CD4-positive, CD25-positive, alpha-beta regulatory T cell (primary cell): ENCODE results near the gene NEURL1B. TPM values are rescaled to one million over a fixed set of nuclear protein-coding genes. Genes with fewer than 3 reads are reported as not detected.

Source experiments
- ATAC-seq, 2 donors: fragments of 150-1000 bp; cut with Tn5 transposase; one replicate each; pipeline ENCODE4 v1.10.0; 2021; ENCODE audit warnings: low read depth in 2 of 2, moderate number of reproducible peaks in 2 of 2, moderate library complexity in 1 of 2
- DNase-seq, 3 donors: peaks; one replicate each; pipeline versions ENCODE4 v3.0.0 to v3.0.0-alpha.2; 2012 to 2022; ENCODE audit warnings: mixed read lengths in 1 of 3
- H3K27ac ChIP-seq: one replicate; pipeline ENCODE4 v1.7.0; 2013; ENCODE audit warnings: mild to moderate bottlenecking, low read length; ENCODE audit not compliant: insufficient read depth, poor library complexity, severe bottlenecking
- H3K27me3 ChIP-seq: one replicate; pipeline ENCODE4 v1.7.0; 2013; ENCODE audit warnings: low read length; ENCODE audit not compliant: control insufficient read depth, insufficient read depth
- H3K36me3 ChIP-seq: one replicate; pipeline ENCODE4 v1.7.0; 2013; ENCODE audit warnings: mild to moderate bottlenecking, low read length, moderate library complexity; ENCODE audit not compliant: control insufficient read depth, insufficient read depth
- H3K4me1 ChIP-seq: 2 replicates; pipeline ENCODE4 v1.7.0; 2013; ENCODE audit warnings: mild to moderate bottlenecking, low read length; ENCODE audit not compliant: insufficient read depth, control insufficient read depth, poor library complexity, severe bottlenecking
- H3K4me3 ChIP-seq: one replicate; pipeline ENCODE4 v1.7.0; 2013; ENCODE audit warnings: low read depth, mild to moderate bottlenecking, low read length, moderate library complexity
- H3K9me3 ChIP-seq, 2 experiments: 1 replicate in 1 of 2; 2 replicates in 1 of 2; pipeline ENCODE4 v1.7.0; 2013; ENCODE audit warnings: low read length in 2 of 2, mild to moderate bottlenecking in 1 of 2, moderate library complexity in 1 of 2; ENCODE audit not compliant: control insufficient read depth in 2 of 2
- H3K27ac Mint-ChIP-seq, 3 donors: one replicate each; pipeline ENCODE4 v1.8.0; 2020 to 2022; ENCODE audit warnings: mild to moderate bottlenecking in 3 of 3, mixed read lengths in 3 of 3, moderate library complexity in 2 of 3
- H3K27me3 Mint-ChIP-seq: one replicate; pipeline ENCODE4 v1.8.0; 2022; ENCODE audit warnings: mild to moderate bottlenecking, mixed read lengths
- H3K36me3 Mint-ChIP-seq: one replicate; pipeline ENCODE4 v1.8.0; 2020; ENCODE audit warnings: mixed read lengths
- H3K4me1 Mint-ChIP-seq, 4 donors: one replicate each; pipeline ENCODE4 v1.8.0; 2020 to 2022; ENCODE audit warnings: mixed read lengths in 4 of 4, mild to moderate bottlenecking in 1 of 4
- H3K4me3 Mint-ChIP-seq, 4 donors: one replicate each; pipeline ENCODE4 v1.8.0; 2020 to 2022; ENCODE audit warnings: mild to moderate bottlenecking in 4 of 4, mixed read lengths in 4 of 4, moderate library complexity in 3 of 4
- H3K9me3 Mint-ChIP-seq, 7 donors: one replicate each; pipeline ENCODE4 v1.8.0; 2020 to 2022; ENCODE audit warnings: mixed read lengths in 7 of 7, mild to moderate bottlenecking in 3 of 7, moderate library complexity in 2 of 7
- polyA plus RNA-seq, 4 donors: library from polyadenylated mRNA; unstranded; fragments of 300-500 nt; fragmentation: Illumina TruSeq; gene quantifications; one replicate each; pipeline ENCODE4 v1.2.3, GENCODE V29; 2021
- total RNA-seq: library from RNA; stranded (reverse); gene quantifications from one replicate; pipeline ENCODE4 v1.2.3, GENCODE V29; 2022

The NEURL1B gene
- total and polyA plus RNA-seq, 5 donors from 2014 or later, result 0.22 TPM; not detected in 4

- H3K27ac ChIP-seq, result no peak overlapping the region
- H3K36me3 ChIP-seq, result no peaks in the 10 kb centered on the region
- Mint-ChIP-seq H3K27ac (no peak overlapping the region), H3K27me3 (peaks cover 5% of the 10 kb centered on the region), H3K4me1 (no peaks in the 10 kb centered on the region), H3K9me3 (peaks cover 0 to 3% (median 0%) of the 10 kb centered on the region in 7 donors), H3K36me3 (no peaks in the 10 kb centered on the region), H3K4me3 (no peak overlapping the region)
- DNase-seq (no peak), ATAC-seq (no peak)
- H3K4me3 ChIP-seq, result no peak overlapping the region
- H3K9me3 ChIP-seq, result no peaks in the 10 kb centered on the region
- no peaks in the 10 kb centered on the region for H3K4me1 ChIP-seq
- no peaks in the 10 kb centered on the region for H3K27me3 ChIP-seq
Observed at GRCh38 chr5:172736508-172737135, 95.6 kb downstream of the NEURL1B start.

GRCh38 chr5:172739375-172739774 lies 98.3 kb downstream of the NEURL1B start:
- Histone ChIP-seq H3K9me3 (no peaks in the 10 kb centered on the region), H3K4me3 (no peak overlapping the region), H3K27ac (no peak overlapping the region), H3K36me3 (no peaks in the 10 kb centered on the region), H3K4me1 (no peaks in the 10 kb centered on the region), H3K27me3 (no peaks in the 10 kb centered on the region)
- ATAC-seq (no peak), DNase-seq (no peak)
- H3K36me3 Mint-ChIP-seq, result no peaks in the 10 kb centered on the region
- peaks cover 6% of the 10 kb centered on the region for H3K27me3 Mint-ChIP-seq
- H3K4me3 Mint-ChIP-seq, result no peak overlapping the region
- peaks cover 0 to 3% (median 0%) of the 10 kb centered on the region in 7 donors for H3K9me3 Mint-ChIP-seq
- peak overlapping the region in 1 of 3 donors; percentile 32 for H3K27ac Mint-ChIP-seq
- no peaks in the 10 kb centered on the region for H3K4me1 Mint-ChIP-seq

DNA sequence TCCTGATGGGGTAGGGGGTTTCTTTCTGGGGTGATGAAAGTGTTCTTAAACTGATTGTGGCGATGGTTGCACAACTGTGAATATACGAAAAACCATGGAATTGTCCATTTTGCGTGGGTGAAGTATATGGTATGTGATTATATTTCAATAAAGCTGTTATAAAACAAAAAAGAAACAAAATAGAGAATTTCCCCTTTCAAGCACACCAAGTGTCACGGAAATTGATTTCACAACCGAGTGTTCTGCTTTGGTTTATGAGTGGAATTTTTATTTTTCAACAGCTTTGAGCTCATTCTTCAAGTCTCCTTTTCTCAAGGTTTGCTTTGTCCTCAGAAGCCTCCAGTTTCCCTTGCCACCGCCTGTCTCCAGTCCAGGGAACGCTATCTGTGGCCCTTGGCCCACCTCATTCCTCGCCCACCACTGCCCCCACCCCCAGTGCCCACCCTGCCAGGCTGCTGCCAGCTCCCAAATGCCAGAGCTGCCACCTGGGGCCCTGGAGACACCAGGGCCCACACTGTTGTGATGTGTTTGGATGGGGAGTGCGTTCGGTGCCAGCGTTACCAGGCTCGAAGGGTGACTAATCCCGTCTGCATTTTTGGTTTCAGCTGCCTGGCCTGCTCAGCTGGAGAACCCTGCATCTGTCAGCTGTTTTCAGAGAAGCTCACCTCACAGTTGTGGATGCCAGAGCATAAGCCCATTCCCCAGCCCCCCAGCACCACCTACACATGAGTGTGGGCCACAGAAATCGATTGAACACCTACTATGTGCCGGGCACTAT lies 99.6 kb downstream of the NEURL1B start:
- ATAC-seq, result no peak
- H3K4me1 ChIP-seq, result no peaks in the 10 kb centered on the region

More for the DNA sequence above, 99.6 kb downstream of the NEURL1B start:
- H3K4me3 Mint-ChIP-seq, result no peak overlapping the region
- peak overlapping the region in 1 of 3 donors; percentile 28 for H3K27ac Mint-ChIP-seq
- H3K27ac ChIP-seq, result no peak overlapping the region
- no peaks in the 10 kb centered on the region for H3K36me3 Mint-ChIP-seq
- no peaks in the 10 kb centered on the region for H3K27me3 ChIP-seq
- no peak overlapping the region for H3K4me3 ChIP-seq
- H3K27me3 Mint-ChIP-seq, result peaks cover 6% of the 10 kb centered on the region
- H3K36me3 ChIP-seq, result no peaks in the 10 kb centered on the region
- peaks cover 0 to 3% (median 0%) of the 10 kb centered on the region in 7 donors for H3K9me3 Mint-ChIP-seq
- no peak for DNase-seq
- H3K9me3 ChIP-seq, result no peaks in the 10 kb centered on the region
- H3K4me1 Mint-ChIP-seq, result peaks cover 0 to 4% (median 0%) of the 10 kb centered on the region in 4 donors

Other genes with a start within 250 kb of the NEURL1B start
- gene SH3PXD2B, start 186.7 kb upstream of the NEURL1B start, total RNA-seq, result 0.10 TPM
- gene SH3PXD2B, start 186.7 kb upstream of the NEURL1B start, polyA plus RNA-seq, result not detected
- 2,095 TPM for gene DUSP1, start 129.9 kb downstream of the NEURL1B start, total RNA-seq
- 100 to 1,000 TPM; 298 to 551 (median 412) TPM for gene DUSP1, start 129.9 kb downstream of the NEURL1B start, polyA plus RNA-seq
- gene ERGIC1, start 193.0 kb downstream of the NEURL1B start, total RNA-seq, result 58.4 TPM
- gene ERGIC1, start 193.0 kb downstream of the NEURL1B start, polyA plus RNA-seq, result 10 to 100 TPM; 15.7 to 20.2 (median 18.4) TPM